ENCODE measurements around the gene LCN15.
A peak's percentile ranks its signal among the peaks of the same experiment; 100 is the strongest.
"Not testable (repeated sequence)": the region's sequence is repeated elsewhere in the genome, so short reads cannot be mapped to it uniquely, and the experiment has no call there.

The LCN15 gene

DNA sequence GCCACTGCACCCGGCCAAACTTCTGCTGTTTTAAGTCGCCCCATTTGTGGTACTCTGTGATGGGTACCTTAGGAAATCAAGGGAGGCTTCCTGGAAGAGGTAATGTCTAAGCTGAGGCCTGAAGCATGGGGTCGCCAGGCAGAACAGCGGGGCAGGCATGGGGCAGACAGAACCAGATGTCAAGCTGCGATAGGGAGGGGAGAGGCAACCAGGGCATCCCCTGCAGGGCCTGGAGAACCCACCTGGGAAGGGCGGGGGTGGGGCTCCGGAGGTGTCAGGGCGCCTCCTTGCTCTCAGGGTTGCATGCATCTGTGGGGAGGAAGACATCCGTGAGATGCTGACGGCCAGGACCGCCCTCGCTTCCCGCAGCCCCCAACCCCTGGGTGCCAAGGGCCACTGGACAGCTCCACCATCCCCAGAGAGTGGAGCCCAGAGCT lies 2.8 kb downstream of the LCN15 start:
- Histone ChIP-seq H3K9ac (ENCODE audit: low read length) (no peak overlapping the region), H3K4me3 (ENCODE audit: low read length) (no peak overlapping the region), H3K4me2 (ENCODE audit: low read length) (no peak overlapping the region), H3K4me1 (ENCODE audit: low read length) (peaks cover 11% of the 10 kb centered on the region; the same call in 1 of the 2 replicates), H3K27ac (ENCODE audit: low read length) (no peak overlapping the region), H3K36me3 (replicated peaks; ENCODE audit: low read depth, low read length) (no peaks in the 10 kb centered on the region), H4K20me1 (ENCODE audit: insufficient read depth, low read length) (no peaks in the 10 kb centered on the region), H3K79me2 (ENCODE audit: low read length) (no peaks in the 10 kb centered on the region), H3K27me3 (ENCODE audit: low read depth, low read length) (peaks cover 9% of the 10 kb centered on the region; the same call in 1 of the 2 replicates), H3K9me3 (ENCODE audit: insufficient read depth, low read length) (no peaks in the 10 kb centered on the region), H2AFZ (ENCODE audit: low read depth, low read length) (no peak overlapping the region)
- no peak for TF ChIP-seq EZH2phosphoT487 (IDR thresholded peaks at IDR 0.05; ENCODE audit: low read depth)
- TF ChIP-seq, protein P1, sequence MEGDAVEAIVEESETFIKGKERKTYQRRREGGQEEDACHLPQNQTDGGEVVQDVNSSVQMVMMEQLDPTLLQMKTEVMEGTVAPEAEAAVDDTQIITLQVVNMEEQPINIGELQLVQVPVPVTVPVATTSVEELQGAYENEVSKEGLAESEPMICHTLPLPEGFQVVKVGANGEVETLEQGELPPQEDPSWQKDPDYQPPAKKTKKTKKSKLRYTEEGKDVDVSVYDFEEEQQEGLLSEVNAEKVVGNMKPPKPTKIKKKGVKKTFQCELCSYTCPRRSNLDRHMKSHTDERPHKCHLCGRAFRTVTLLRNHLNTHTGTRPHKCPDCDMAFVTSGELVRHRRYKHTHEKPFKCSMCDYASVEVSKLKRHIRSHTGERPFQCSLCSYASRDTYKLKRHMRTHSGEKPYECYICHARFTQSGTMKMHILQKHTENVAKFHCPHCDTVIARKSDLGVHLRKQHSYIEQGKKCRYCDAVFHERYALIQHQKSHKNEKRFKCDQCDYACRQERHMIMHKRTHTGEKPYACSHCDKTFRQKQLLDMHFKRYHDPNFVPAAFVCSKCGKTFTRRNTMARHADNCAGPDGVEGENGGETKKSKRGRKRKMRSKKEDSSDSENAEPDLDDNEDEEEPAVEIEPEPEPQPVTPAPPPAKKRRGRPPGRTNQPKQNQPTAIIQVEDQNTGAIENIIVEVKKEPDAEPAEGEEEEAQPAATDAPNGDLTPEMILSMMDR (IDR thresholded peaks at IDR 0.05; ENCODE audit: low read depth, low read length) = no peak

- not testable (repeated sequence) for H2AFZ ChIP-seq (ENCODE audit: low read depth, low read length); H3K9ac ChIP-seq (ENCODE audit: low read length); H4K20me1 ChIP-seq (ENCODE audit: insufficient read depth, low read length); H3K36me3 ChIP-seq (replicated peaks; ENCODE audit: low read depth, low read length); H3K4me3 ChIP-seq (ENCODE audit: low read length); H3K79me2 ChIP-seq (ENCODE audit: low read length); H3K27me3 ChIP-seq (ENCODE audit: low read depth, low read length); H3K9me3 ChIP-seq (ENCODE audit: insufficient read depth, low read length); H3K4me1 ChIP-seq (ENCODE audit: low read length); H3K4me2 ChIP-seq (ENCODE audit: low read length); H3K27ac ChIP-seq (ENCODE audit: low read length)
- TF ChIP-seq, protein P1 (IDR thresholded peaks at IDR 0.05; ENCODE audit: low read depth, low read length) = peak; percentile 62
Measured at GRCh38 chr9:136760834-136761544, 3.3 kb downstream of the LCN15 start.

GRCh38 chr9:136760424-136760823 lies 3.9 kb downstream of the LCN15 start:
- TF ChIP-seq, protein P1 (IDR thresholded peaks at IDR 0.05; ENCODE audit: low read depth, low read length) = no peak
- no peak for TF ChIP-seq EZH2phosphoT487 (IDR thresholded peaks at IDR 0.05; ENCODE audit: low read depth)
- no peaks in the 10 kb centered on the region for H3K36me3 ChIP-seq (replicated peaks; ENCODE audit: low read depth, low read length)
- no peak overlapping the region for H3K27ac ChIP-seq (ENCODE audit: low read length)
- no peak overlapping the region for H3K9ac ChIP-seq (ENCODE audit: low read length)
- H2AFZ ChIP-seq (ENCODE audit: low read depth, low read length) = no peak overlapping the region
- no peaks in the 10 kb centered on the region for H3K79me2 ChIP-seq (ENCODE audit: low read length)
- peaks cover 5% of the 10 kb centered on the region; the same call in 1 of the 2 replicates for H3K4me1 ChIP-seq (ENCODE audit: low read length)
- H3K27me3 ChIP-seq (ENCODE audit: low read depth, low read length) = peaks cover 8% of the 10 kb centered on the region; the same call in 1 of the 2 replicates
- no peak overlapping the region for H3K4me3 ChIP-seq (ENCODE audit: low read length)
- no peaks in the 10 kb centered on the region for H4K20me1 ChIP-seq (ENCODE audit: insufficient read depth, low read length)
- no peaks in the 10 kb centered on the region for H3K9me3 ChIP-seq (ENCODE audit: insufficient read depth, low read length)
- H3K4me2 ChIP-seq (ENCODE audit: low read length) = no peak overlapping the region

DNA sequence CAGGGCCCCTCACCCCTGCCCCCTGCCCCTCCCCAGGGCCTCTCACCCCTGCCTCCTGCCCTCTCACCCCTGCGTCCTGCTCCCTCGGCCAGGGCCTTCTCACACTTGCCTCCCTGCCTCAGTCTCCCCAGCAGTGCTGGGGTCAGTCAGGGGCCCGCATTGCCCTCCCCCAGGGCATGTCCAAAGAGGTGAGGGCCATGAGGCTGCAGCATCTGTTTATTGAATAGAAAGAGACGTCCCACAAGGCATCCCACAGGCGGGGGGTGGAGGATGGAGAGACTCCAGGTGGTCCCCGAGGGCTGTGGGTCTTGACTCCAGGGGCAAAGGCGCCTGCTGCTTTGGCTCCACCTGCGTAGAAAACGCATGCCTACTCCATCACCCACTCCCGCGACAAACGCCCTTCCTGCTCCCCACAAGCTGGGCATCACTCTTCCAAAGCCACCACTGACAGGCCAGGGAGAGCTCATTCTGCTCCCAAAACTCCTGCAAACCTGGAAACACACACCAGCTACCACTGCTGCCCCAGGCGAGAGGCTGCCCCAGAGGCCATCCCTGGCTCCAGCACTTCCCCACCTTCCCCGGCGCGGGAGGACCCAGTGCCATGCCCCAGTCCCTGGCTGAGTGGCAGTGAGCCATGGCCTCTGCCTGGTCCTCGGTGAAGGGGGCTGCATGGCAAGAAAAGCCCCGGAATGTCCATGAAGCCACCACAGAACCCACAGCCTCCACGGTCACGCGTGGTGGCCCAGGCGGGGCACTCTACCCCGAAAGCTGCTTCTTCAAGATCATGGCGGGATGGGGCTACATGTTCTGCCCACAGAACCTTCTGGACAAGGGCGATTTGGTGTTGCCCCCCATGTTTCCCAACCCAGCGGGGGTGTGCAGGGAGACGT lies 4.6 kb downstream of the LCN15 start:
- Histone ChIP-seq H3K27me3 (ENCODE audit: low read depth, low read length) (0 out of 2 replicates have a peak, but pooled peaks cover 3% of the 10 kb centered on the region), H3K4me1 (ENCODE audit: low read length) (no peaks in the 10 kb centered on the region), H3K9me3 (ENCODE audit: insufficient read depth, low read length) (no peaks in the 10 kb centered on the region), H3K4me3 (ENCODE audit: low read length) (no peak overlapping the region), H4K20me1 (ENCODE audit: insufficient read depth, low read length) (no peaks in the 10 kb centered on the region), H3K27ac (ENCODE audit: low read length) (no peak overlapping the region), H3K36me3 (replicated peaks; ENCODE audit: low read depth, low read length) (no peaks in the 10 kb centered on the region), H3K9ac (ENCODE audit: low read length) (no peak overlapping the region), H3K79me2 (ENCODE audit: low read length) (no peaks in the 10 kb centered on the region), H2AFZ (ENCODE audit: low read depth, low read length) (no peak overlapping the region), H3K4me2 (ENCODE audit: low read length) (no peak overlapping the region)
- TF ChIP-seq, protein P1 (IDR thresholded peaks at IDR 0.05; ENCODE audit: low read depth, low read length) = no peak
- TF ChIP-seq EZH2phosphoT487 (IDR thresholded peaks at IDR 0.05; ENCODE audit: low read depth) = no peak

Data from OCI-LY3 (cell line).